GM11168 (cell line): ENCODE measurements around the gene MOB3B.

Experiments
- in situ Hi-C: fragments of 300-500 bp; cut with MboI; formaldehyde crosslinking; loops from one replicate; pipeline ENCODE4 v1.12.0; 2022; ENCODE audit warnings: low sequenced_read_pairs; ENCODE audit not compliant: unreplicated experiment

Gene MOB3B

DNA sequence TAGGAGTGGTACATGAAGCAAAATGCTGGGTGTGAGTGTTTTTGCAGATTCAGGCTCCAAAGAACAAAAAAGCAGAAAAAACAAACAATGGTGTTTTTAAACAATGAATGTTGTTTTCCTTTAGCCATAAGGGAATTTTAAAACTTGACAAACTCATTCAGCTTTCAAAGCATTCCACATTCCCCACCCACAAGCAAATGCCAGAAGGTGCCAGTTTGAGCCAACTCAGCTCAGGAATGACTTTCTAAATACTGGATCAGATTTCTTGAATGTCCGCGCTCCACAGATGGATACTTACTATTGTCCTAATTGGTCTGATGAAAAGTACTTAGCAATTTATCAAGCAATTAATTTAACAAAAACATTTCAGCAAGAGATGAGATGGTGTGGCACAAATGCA, 12.9 kb upstream of the MOB3B start:
- in situ Hi-C loops: no loop called here

DNA sequence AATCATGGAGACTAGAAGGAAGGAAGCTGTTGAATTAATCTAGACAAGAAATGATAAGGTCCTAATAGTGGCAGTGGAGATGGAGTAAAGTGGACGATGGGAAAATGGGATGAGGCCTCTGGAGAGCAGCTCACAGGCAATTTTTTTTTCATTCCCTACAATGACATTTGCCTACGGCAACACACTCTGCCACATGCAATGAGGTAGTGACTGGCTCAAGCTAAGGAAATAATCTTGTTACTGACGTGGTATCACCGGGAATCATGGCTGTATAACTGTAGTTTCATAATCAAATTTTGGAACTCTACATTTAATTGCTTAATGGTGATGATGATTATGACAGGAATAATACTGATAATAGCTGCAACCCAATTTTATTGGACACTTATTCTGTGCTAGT, 12.1 kb upstream of the MOB3B start:
- in situ Hi-C loops: no loop called here

DNA sequence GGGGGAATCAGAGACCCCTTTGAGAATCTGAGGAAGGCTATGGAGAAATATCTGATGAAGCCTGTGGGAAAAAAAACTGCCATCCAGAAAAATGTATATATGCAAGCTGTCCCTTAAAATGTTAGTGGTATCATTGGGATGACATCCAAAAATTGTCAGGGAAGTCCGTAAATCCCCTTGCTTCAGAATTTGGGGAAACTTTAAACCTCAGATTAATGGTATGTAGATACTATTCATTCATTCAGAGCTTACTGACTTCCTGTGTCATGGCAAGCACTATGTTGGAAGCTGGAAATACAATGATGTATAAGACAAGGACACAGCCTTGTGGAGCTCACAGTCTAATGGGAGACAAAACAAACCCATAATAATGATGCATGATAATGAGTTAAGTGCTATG, 10.9 kb upstream of the MOB3B start:
- in situ Hi-C loops: no loop called here

DNA sequence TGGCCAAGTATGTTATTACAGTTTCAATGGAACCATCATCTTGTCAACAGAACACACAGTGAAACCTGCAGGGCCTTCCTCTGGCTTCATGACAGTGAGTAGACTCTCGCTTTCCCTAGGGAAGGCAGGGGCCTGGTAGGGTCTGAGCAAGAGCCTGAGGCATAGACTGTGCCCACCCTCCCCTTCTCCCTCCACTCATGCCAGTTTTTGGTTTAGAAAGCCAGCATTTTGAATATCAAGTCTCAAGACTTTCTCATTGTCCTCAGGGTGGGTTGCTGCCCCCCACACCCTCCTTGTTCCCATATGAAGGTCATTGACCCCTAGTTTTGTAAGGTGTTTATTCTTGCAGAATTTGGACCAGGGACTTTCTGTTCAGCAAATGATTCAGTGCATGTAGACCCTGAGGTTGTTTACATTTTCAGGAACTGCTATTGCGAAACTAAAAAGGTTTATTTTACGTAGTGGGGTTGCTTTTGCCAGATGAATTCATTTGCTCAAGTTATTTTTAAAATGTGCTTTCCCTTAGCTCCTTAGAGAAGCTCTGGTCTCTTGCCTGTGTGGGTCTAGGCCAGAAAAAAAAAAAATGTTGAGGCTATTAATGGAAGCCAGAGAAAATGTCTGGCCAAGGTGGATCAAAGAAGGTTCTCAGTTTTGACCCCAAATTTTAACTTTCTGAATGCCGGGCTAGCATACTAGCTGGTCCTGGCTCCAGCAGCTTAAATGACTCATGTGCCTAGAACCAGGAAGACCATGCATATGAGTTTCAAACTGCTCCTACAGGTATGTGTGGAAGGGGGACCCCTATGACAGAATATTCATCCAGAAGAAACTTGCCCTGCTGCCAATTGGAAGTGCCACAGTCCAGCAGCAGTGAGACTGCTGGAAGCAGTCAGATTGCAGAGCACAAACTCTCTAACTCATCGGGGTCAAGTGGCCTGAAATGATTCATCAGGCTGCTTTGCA, 10.1 kb upstream of the MOB3B start:
- in situ Hi-C loops: no loop called here

DNA sequence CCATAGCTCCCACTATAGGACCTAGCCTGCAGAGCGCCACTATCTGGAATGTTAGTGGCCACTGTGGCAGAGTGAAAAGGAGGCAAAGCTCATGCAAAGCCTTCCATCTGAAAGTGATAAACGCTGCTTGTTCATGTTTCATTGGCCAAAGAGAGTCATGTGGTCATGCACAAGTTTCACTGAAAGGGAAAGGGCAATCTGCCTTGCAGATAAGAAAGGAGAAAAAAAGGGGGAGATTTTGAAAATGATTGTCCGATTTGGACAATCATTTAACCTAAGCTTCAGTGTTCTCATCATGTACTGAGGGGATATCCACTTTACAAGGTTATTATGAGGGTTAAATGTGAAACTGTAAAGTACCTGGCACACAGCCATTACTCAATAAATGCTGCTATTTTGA, 9.0 kb upstream of the MOB3B start:
- in situ Hi-C loops: no loop called here

- in situ Hi-C loops: no loop called here
Observed at GRCh38 chr9:27537756-27538155, 8.1 kb upstream of the MOB3B start.

DNA sequence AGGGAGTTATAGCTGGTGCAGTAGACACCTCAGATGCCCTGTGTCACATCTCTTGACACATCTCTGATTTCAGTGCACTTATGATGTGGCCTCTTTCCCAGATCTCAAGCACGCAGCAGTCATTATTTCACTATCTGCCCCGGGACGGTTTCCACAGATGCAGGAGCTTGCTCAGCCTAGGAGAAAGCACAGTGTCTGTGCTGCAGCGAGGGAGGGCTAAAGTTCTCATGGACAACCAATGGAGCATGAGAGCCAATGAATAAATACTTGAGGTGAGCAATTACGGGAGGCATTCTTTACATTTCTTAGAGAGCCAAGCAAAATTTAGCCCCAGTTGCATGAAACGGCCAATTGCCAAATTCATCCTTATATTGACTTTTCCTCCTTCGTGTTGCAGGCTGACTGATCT, 7.4 kb upstream of the MOB3B start:
- in situ Hi-C loops: no loop called here

- in situ Hi-C loops: no loop called here
Observed at GRCh38 chr9:27536168-27536567, 6.6 kb upstream of the MOB3B start.

DNA sequence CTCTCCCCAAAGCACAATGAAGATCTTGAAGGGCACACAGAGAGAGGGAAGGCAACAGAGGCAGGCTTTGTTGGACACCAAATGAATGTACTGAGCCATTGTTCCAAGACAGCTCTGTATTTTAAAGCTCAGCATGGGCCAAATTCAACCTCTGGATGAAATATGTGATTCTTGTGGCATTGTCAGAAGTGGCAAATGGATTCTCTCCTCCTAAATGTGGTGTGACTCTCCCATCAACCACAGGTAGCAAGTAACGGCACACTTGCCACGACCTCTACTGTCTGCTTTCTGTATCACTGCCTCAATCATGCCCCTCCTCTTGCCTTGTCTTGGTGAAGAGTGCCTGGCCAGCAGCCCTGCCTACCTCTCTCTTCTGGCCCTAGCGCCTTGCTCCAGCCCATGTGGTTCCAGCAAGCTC, 6.1 kb upstream of the MOB3B start:
- in situ Hi-C loops: no loop called here

- in situ Hi-C loops: loop anchor here (5.0 kb wide), 1 partner anchor 202 kb away; no protein-coding TSS in a partner anchor
Observed at GRCh38 chr9:27534658-27535209, 5.1 kb upstream of the MOB3B start.

GRCh38 chr9:27534131-27534530, 4.5 kb upstream of the MOB3B start:
- in situ Hi-C loops: loop anchor here (5.0 kb wide), 1 partner anchor 202 kb away; no protein-coding TSS in a partner anchor

DNA sequence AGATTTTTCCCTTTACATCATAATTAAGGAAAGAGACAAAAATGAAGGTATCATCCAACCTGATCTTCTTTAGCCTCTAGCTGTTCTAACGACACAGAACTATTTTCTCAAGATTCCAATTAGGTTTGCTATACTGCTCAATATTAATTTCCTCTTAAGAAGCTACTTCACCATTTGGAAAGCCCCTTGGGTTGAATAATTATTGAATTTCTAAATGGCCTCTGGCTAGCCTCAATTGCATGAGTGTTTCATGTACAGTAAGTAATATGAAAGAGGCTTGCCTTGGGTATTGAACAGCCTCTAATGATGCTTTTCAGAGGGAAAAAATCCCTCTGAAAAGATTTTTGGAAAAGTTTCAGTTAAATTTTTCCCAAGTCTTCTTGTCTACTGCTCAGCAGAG, 3.7 kb upstream of the MOB3B start:
- in situ Hi-C loops: loop anchor here (5.0 kb wide), 1 partner anchor 201 kb away; no protein-coding TSS in a partner anchor

- in situ Hi-C loops: loop anchor here (5.0 kb wide), 1 partner anchor 200 kb away; no protein-coding TSS in a partner anchor
Observed at GRCh38 chr9:27532046-27532445, 2.4 kb upstream of the MOB3B start.

DNA sequence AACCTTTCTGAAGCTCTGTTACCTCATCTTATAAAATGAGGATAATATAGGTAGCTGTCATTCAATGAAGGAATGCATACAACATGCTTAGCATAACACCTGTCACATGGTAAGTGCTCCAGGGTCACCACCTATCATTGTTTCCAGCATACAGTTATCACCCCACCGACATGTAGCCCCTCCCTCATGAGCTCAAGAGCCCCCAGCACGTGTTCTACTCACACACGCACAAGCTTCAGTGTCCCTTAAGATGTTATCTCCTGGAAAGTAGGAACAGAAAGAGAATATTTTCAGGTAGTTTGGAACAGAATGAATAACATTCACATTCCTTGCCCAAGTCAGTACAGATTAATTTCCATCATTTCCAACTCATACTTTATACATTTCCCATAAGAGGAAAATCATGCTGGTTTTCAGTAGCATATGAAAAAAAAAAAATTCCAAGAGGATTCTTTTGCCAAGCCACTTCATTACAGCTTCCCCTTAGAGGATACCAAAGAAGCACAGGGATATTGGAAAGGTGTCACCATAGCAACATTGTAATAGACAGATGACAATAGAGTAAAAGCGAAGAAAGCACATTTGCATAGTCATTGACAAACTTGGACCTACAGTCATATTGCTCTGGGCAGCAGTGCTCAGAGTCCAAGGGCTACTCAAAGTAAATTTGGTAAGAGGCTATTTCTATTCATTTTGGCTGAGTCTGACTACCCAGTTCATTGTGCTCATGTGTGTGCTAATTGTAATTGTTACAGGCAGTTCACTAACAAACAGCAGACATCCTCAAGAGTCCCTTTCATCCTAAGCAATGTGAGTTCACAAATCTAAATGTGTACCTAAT, 1.5 kb upstream of the MOB3B start:
- in situ Hi-C loops: loop anchor here (5.0 kb wide), 1 partner anchor 199 kb away; no protein-coding TSS in a partner anchor

DNA sequence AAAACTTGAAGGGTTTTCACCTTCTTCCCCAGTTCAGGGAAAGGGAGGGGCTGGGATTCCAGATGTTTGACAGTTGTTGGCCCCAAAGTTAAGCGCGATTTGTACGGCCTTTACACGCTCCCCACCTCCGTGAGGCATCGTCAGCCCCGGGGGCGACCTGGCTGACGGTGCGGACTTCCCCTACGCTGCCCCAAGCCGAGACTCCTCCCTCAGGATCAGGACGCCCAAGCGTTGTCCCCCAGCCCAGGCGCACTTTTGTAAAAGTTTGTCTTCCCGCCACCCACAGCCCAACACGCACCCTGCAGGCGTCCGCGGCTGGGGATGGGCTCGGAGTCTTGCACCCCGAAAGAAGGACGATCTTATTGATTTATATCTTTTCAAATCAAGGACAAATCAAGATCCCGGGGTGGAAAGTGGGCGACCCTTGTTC, 713 bp downstream of the MOB3B start:
- in situ Hi-C loops: loop anchor here (10.0 kb wide), 1 partner anchor 84 kb away; no protein-coding TSS in a partner anchor

DNA sequence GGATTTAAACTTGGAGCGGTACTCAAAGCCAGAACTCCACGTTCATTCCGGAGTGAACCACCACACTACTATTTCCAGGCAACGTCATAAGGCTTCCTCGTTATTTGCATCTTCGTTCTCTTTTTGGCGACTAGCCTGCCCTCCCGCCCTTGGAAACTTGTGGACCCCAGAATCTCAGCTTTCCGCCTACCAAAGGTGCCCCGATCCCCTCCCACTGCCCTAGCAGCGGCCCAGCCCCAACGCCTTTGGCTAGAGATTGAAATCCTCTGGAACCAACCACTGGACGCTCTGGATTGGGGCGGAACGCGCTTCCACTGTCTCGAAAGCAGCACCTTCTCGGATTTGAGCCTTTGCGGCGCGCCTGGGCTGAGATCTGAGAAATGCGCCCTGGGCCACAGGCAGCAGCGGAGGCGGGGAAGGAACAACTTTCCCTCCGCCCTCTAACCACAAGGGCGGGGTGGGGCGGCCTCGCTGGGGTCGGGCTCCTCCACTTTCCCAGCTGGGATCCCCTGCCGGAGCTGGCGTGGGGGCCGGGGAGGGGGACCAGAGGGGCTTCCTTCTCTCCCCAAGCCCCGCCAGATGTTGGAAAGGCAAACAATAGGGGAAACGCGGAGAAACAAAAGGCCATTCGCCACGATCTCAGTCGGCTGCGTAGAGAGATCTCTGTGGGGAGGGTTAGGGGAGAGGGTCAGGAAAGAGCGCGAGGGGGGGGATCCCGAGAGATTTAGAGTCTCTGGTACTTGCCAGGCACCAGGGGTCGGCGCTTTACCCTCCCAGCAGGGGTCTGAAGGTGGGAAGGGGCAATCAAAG, 1.3 kb downstream of the MOB3B start:
- in situ Hi-C loops: loop anchor here (10.0 kb wide), 1 partner anchor 83 kb away; no protein-coding TSS in a partner anchor

DNA sequence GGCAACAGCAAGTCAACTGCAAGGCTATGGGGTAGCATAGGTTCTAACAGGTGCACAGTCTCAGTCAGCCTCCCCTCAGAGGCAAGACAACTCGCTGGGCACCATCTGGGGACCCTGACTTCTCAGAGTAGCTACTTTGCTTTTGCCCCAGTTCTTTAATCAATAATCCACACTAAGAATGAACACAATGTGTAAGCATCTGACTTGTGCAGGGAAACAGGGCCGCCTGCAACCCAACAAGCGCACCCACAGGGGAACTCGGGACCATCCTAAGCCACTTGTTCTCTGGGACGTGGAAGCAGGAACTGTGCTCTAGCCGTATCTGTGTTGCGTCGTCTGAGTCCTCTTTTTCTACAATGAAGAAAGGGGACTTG, 1.9 kb downstream of the MOB3B start:
- in situ Hi-C loops: loop anchor here (10.0 kb wide), 1 partner anchor 83 kb away; no protein-coding TSS in a partner anchor

DNA sequence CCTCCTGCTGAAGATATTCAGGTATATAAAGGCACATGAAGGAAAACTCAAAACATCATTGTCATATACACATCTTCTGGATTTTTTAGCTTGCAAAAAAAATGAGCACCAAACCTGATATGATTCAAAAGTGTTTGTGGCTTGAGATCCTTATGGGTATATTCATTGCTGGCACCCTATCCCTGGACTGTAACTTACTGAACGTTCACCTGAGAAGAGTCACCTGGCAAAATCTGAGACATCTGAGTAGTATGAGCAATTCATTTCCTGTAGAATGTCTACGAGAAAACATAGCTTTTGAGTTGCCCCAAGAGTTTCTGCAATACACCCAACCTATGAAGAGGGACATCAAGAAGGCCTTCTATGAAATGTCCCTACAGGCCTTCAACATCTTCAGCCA, 5.4 kb downstream of the MOB3B start, which contains the start of gene IFNK:
Gene IFNK, plus strand, starts transcription at position 55 of the 400 bp plus-strand sequence. Its CDS starts 47 bp downstream, at position 102.
- in situ Hi-C loops: loop anchor here (10.0 kb wide), 1 partner anchor 79 kb away; no protein-coding TSS in a partner anchor

DNA sequence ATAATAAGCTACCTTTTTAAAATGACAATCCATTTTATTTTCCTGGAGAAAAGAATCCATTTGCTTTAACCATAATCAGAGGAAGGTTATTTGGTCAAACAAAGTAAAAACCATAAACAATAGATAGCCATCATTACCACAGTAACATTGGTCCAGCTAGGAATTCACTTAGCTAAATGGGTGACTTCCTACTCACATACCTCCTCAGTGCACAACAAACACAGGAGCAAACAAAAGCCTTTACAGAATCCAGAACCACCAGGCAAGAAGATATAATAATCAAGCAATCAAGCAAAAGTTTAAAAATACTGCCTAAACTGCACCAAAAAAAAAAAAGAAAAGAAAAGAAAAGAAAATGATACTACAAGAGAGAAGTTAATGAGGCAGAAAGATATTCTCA, 6.5 kb downstream of the MOB3B start:
- in situ Hi-C loops: loop anchor here (10.0 kb wide), 1 partner anchor 78 kb away; no protein-coding TSS in a partner anchor
